HEK293 (cell line): ENCODE results near the gene ECE1.

Experiments used
- CTCF ChIA-PET: fragments of 350-600 bp; formaldehyde crosslinking; extraction: SDS; loops from one replicate; lab custom pipeline; 2021; ENCODE audit warnings: antibody characterized with exemption; lab: Yijun Ruan, JAX
- POLR2A ChIA-PET: fragments of 300-600 bp; formaldehyde crosslinking; extraction: SDS; loops from one replicate; lab custom pipeline; 2020; ENCODE audit warnings: antibody characterized with exemption, inconsistent platforms; lab: Yijun Ruan, JAX
- H3K27ac ChIP-seq: fragments of 200-500 bp; sonication (Bioruptor generic); 2 replicates; pipeline ENCODE4 v1.5.1; 2014; ENCODE audit warnings: low read depth, low read length, control low read depth, inconsistent platforms; ENCODE audit errors: extremely low read depth
- H3K36me3 ChIP-seq, 2 experiments: fragments of 200-500 bp in 1 of 2; sonication (Bioruptor generic) in 1 of 2; 1 replicate in 1 of 2; 2 replicates in 1 of 2; pipeline ENCODE4 v1.5.1; 2014 to 2017; ENCODE audit warnings: inconsistent platforms in 2 of 2, low read length in 2 of 2; ENCODE audit not compliant: control insufficient read depth in 2 of 2, insufficient read depth in 1 of 2
- H3K4me1 ChIP-seq: fragments of 200-500 bp; sonication (Bioruptor generic); 2 replicates; pipeline ENCODE4 v1.5.1; 2014; ENCODE audit warnings: mild to moderate bottlenecking, low read length, inconsistent platforms; ENCODE audit not compliant: control insufficient read depth, insufficient read depth
- H3K4me3 ChIP-seq: 2 replicates; pipeline ENCODE4 v1.5.1; 2011; ENCODE audit warnings: low read depth, mild to moderate bottlenecking, control low read depth, low read length, moderate library complexity
- H3K9me3 ChIP-seq: fragments of 200-500 bp; sonication (Bioruptor generic); 2 replicates; pipeline ENCODE4 v1.5.1; 2014; ENCODE audit warnings: low read depth, low read length, inconsistent platforms; ENCODE audit not compliant: control insufficient read depth, insufficient read depth
- GFI1B ChIP-seq: fragments of 450-650 bp; formaldehyde crosslinking; IDR thresholded peaks from 2 replicates; pipeline ENCODE4 v1.5.1; 2016; ENCODE audit warnings: missing biosample characterization, missing genetic modification characterization
- IKZF3 ChIP-seq: fragments of 450-650 bp; IDR thresholded peaks from 2 replicates; pipeline ENCODE4 v1.5.0; 2018; ENCODE audit warnings: missing biosample characterization, mild to moderate bottlenecking, missing genetic modification characterization, moderate library complexity
- MYNN ChIP-seq: fragments of 450-650 bp; formaldehyde crosslinking; IDR thresholded peaks from 2 replicates; pipeline ENCODE4 v1.5.1; 2016; ENCODE audit warnings: missing biosample characterization, missing genetic modification characterization, borderline replicate concordance
- OSR2 ChIP-seq: fragments of 450-650 bp; formaldehyde crosslinking; IDR thresholded peaks from 2 replicates; pipeline ENCODE4 v1.5.1; 2016; ENCODE audit warnings: missing biosample characterization, missing genetic modification characterization
- OVOL3 ChIP-seq: fragments of 450-650 bp; formaldehyde crosslinking; IDR thresholded peaks from 2 replicates; pipeline ENCODE4 v1.5.1; 2016; ENCODE audit warnings: missing biosample characterization, missing genetic modification characterization
- RBAK ChIP-seq: fragments of 450-650 bp; formaldehyde crosslinking; IDR thresholded peaks from 2 replicates; pipeline ENCODE4 v1.5.1; 2016; ENCODE audit warnings: missing biosample characterization, missing genetic modification characterization
- SP3 ChIP-seq: fragments of 450-650 bp; formaldehyde crosslinking; IDR thresholded peaks from 2 replicates; pipeline ENCODE4 v1.5.1; 2016; ENCODE audit warnings: missing biosample characterization, missing genetic modification characterization
- ZBTB20 ChIP-seq: fragments of 450-650 bp; formaldehyde crosslinking; IDR thresholded peaks from 2 replicates; pipeline ENCODE4 v1.5.1; 2016; ENCODE audit warnings: missing biosample characterization, missing genetic modification characterization
- ZBTB8A ChIP-seq: fragments of 450-650 bp; formaldehyde crosslinking; IDR thresholded peaks from 2 replicates; pipeline ENCODE4 v1.5.1; 2016; ENCODE audit warnings: missing biosample characterization, missing genetic modification characterization
- ZIC2 ChIP-seq: fragments of 450-650 bp; formaldehyde crosslinking; IDR thresholded peaks from 2 replicates; pipeline ENCODE4 v1.5.1; 2016; ENCODE audit warnings: missing biosample characterization, missing genetic modification characterization
- ZNF274 ChIP-seq, 2 experiments: fragments of 200-500 bp in 1 of 2; fragments of 450-650 bp in 1 of 2; sonication (Bioruptor generic) in 1 of 2; formaldehyde crosslinking in 1 of 2; IDR thresholded peaks; 2 replicates each; pipeline versions ENCODE4 v1.5.1 to v1.6.1; 2014 to 2016; ENCODE audit warnings: borderline replicate concordance in 1 of 2, inconsistent platforms in 1 of 2, low read length in 1 of 2, missing biosample characterization in 1 of 2, missing genetic modification characterization in 1 of 2
- ZNF510 ChIP-seq: fragments of 450-650 bp; formaldehyde crosslinking; IDR thresholded peaks from 2 replicates; pipeline ENCODE4 v1.5.1; 2018; ENCODE audit warnings: mild to moderate bottlenecking, missing genetic modification characterization, missing biosample characterization; ENCODE audit not compliant: insufficient replicate concordance
- ZNF560 ChIP-seq: fragments of 450-650 bp; formaldehyde crosslinking; IDR thresholded peaks from 2 replicates; pipeline ENCODE4 v1.5.1; 2017; ENCODE audit warnings: missing biosample characterization, missing genetic modification characterization, borderline replicate concordance
- ZNF585B ChIP-seq: fragments of 450-650 bp; formaldehyde crosslinking; IDR thresholded peaks from 2 replicates; pipeline ENCODE4 v1.5.1; 2016; ENCODE audit warnings: missing biosample characterization, missing genetic modification characterization
- ZNF623 ChIP-seq: fragments of 450-650 bp; formaldehyde crosslinking; IDR thresholded peaks from 2 replicates; pipeline ENCODE4 v1.5.1; 2016; ENCODE audit warnings: missing biosample characterization, missing genetic modification characterization
- ZNF768 ChIP-seq: fragments of 450-650 bp; formaldehyde crosslinking; IDR thresholded peaks from 2 replicates; pipeline ENCODE4 v1.5.1; 2018; ENCODE audit warnings: missing biosample characterization, mild to moderate bottlenecking, missing genetic modification characterization
- TF ChIP-seq, protein P1 (sequence below): fragments of 450-650 bp; formaldehyde crosslinking; IDR thresholded peaks from 2 replicates; pipeline ENCODE4 v1.5.1; 2017; ENCODE audit warnings: missing biosample characterization, missing genetic modification characterization
- TF ChIP-seq, protein P2 (sequence below): fragments of 450-650 bp; formaldehyde crosslinking; IDR thresholded peaks from 2 replicates; pipeline ENCODE4 v1.5.1; 2016; ENCODE audit warnings: missing biosample characterization, missing genetic modification characterization
- TF ChIP-seq, protein P3 (sequence below): fragments of 450-650 bp; formaldehyde crosslinking; IDR thresholded peaks from 2 replicates; pipeline ENCODE4 v1.5.1; 2016; ENCODE audit warnings: missing biosample characterization, missing genetic modification characterization, borderline replicate concordance

Gene ECE1

DNA sequence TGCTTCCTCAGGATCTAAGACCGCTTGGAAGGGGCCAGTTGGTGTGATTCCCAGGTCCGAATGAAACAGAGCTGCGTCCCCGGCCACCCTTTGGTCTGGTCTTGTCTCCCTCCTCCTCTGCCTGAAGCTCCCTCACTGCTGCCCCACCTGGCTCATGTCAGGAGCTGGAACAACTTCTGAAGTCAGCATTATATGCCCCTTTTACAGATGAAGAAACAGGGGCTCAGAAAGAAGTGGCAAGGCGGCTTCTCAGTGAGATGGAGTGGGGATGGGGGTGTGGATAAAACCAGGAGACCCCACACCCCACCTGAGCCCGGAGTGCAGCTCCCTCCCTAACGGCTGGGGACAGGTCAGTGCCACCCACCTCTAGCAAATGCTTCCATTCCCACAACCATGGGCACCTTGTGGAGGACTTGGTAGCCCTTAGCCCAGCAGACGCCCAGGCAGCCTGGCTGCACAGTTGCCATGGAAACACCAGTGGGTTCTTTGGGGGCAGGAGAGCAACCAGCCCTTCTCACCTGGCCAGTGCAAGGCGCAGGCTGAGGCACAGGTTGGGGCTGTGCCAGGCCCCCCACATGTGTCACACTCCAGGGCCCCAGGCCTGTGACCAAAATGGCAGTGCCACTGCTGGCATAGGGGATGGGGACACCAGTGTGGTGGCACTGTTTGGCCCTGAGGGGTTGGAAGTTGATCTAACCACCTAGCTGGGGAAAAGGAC, 31.9 kb upstream of the ECE1 start (continued):
- TF ChIP-seq, protein P1, sequence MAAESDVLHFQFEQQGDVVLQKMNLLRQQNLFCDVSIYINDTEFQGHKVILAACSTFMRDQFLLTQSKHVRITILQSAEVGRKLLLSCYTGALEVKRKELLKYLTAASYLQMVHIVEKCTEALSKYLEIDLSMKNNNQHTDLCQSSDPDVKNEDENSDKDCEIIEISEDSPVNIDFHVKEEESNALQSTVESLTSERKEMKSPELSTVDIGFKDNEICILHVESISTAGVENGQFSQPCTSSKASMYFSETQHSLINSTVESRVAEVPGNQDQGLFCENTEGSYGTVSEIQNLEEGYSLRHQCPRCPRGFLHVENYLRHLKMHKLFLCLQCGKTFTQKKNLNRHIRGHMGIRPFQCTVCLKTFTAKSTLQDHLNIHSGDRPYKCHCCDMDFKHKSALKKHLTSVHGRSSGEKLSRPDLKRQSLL (tag by site-specific recombination) = no peak
- TF ChIP-seq SP3 (tag by site-specific recombination) = no peak
- no peak for TF ChIP-seq ZBTB20 (tag by site-specific recombination)
- no peak for TF ChIP-seq OVOL3 (tag by site-specific recombination)
- TF ChIP-seq ZNF560 (tag by site-specific recombination) = no peak
- 0 out of 2 replicates have a peak, but pooled peaks have one; percentile 14 for TF ChIP-seq ZBTB8A (tag by site-specific recombination)
- peak; percentile 20; the same call in 1 of the 2 replicates for TF ChIP-seq ZIC2

DNA sequence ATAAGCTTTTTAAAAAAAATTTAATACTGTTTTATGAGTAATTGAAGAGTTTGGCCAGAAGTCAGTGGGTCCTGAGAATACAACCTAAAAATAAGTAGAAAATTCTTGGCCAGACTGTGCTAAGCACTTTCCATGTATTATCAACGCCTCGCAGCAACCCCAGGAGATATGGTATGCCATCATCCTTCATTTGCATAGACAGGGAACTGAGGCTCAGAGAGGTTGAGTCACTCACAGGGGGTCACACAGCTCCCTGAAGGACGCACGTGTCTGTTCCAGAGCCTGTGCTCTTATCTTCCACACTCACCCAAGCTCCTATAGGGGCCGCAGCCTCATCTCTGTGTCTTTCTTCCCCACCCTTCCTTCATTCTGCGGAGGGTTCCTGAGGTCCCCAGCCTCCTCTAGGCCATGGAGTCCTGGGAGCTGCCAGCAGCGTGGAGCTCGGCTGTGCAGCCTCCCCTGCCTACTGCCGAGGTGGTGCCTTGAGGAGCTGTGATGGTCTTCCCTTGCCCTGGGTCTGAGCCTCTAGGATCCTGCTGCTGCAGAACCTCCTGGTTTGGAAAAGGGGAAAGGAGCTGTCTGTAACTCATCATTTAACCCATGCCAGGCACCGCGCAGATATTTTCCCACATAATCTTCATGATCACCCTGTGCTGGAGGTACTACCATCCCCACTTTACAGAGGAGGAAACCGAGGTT, 30.3 kb upstream of the ECE1 start:
- Histone ChIP-seq H3K4me1 (peaks cover 34% of the 10 kb centered on the region), H3K27ac (no peak overlapping the region), H3K9me3 (no peaks in the 10 kb centered on the region), H3K4me3 (no peak overlapping the region), H3K36me3 (no peaks in the 10 kb centered on the region)
- ChIA-PET POLR2A (interaction anchor here (0.8 to 1.5 kb wide), 2 partner anchors 25 kb away, joined by 3 to 4 read pairs; no protein-coding TSS in a partner anchor), CTCF (interaction anchor here (0.6 to 7.4 kb wide), 4 partner anchors 17 to 103 kb away, joined by 3 to 79 read pairs (median 24); no protein-coding TSS in a partner anchor)
- TF ChIP-seq ZNF623 (tag by site-specific recombination) = no peak
- TF ChIP-seq ZNF768 (tag by site-specific recombination) = peak; percentile 92; the same call in 1 of the 2 replicates

DNA sequence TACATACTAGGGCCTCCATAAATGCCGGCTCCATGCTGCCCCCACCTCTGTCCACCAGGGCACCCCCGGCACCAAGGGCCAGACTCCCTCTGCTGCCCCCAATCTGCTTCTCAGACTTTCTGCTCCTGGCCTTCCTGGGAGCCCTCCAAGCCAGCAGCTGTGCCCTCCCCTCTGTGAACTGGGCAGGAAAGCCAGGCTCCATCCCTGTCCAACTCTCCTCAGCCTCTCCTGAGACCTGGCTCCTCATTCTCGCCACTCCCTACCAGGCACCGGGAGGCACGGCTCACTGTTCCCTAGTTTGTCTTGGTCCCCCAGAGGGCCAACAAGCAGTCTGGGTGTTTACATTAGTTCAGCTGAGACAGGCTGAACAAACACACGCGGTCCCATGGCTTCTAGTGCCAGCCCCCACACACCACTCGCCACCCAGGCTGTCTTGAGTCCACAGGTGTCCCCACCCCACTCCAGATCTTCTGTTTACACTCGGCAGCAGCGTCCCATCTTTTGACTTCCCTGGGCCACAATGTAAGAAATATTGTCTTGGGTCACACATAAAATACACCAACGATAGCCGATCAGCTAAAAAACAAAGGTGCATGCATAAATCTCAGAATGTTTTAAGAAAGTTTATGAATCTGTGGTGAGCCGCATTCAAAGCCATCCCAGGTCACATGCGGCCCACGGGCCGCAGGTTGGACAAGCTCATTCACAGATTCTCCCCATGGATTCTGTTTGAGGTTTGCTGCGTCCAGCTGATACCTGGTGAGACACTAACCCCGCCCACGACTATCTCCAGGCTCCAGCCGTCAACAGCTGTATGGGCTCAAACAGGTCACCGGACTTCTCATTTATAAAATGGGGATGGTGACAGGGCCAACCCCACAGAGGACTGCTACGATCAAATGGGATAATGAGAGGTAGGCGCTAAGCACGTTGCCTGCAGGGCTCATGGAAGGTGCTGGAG, 29.5 kb upstream of the ECE1 start:
- POLR2A ChIA-PET = interaction anchor here (1.5 kb wide), 1 partner anchor 26 kb away, joined by 4 read pairs; no protein-coding TSS in a partner anchor
- peaks cover 26% of the 10 kb centered on the region for H3K4me1 ChIP-seq
- no peak overlapping the region for H3K4me3 ChIP-seq
- peak overlapping the region; percentile 70; the same call in 1 of the 2 replicates for H3K27ac ChIP-seq
- H3K9me3 ChIP-seq = no peaks in the 10 kb centered on the region
- CTCF ChIA-PET = interaction anchor here (1.3 to 7.4 kb wide), 5 partner anchors 17 to 65 kb away, joined by 4 to 79 read pairs (median 4); no protein-coding TSS in a partner anchor
- no peaks in the 10 kb centered on the region for H3K36me3 ChIP-seq
- no peak for TF ChIP-seq ZNF274 (IDR thresholded peaks at IDR 0.05; ENCODE audit: low read length)
- TF ChIP-seq ZNF274 (tag by site-specific recombination; IDR thresholded peaks at IDR 0.05; ENCODE audit: borderline replicate concordance) = no peak
- no peak for TF ChIP-seq RBAK (tag by site-specific recombination)
- TF ChIP-seq, protein P2, sequence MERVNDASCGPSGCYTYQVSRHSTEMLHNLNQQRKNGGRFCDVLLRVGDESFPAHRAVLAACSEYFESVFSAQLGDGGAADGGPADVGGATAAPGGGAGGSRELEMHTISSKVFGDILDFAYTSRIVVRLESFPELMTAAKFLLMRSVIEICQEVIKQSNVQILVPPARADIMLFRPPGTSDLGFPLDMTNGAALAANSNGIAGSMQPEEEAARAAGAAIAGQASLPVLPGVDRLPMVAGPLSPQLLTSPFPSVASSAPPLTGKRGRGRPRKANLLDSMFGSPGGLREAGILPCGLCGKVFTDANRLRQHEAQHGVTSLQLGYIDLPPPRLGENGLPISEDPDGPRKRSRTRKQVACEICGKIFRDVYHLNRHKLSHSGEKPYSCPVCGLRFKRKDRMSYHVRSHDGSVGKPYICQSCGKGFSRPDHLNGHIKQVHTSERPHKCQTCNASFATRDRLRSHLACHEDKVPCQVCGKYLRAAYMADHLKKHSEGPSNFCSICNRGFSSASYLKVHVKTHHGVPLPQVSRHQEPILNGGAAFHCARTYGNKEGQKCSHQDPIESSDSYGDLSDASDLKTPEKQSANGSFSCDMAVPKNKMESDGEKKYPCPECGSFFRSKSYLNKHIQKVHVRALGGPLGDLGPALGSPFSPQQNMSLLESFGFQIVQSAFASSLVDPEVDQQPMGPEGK = peak; percentile 65
- peak; percentile 71 for TF ChIP-seq OSR2 (tag by site-specific recombination)
- no peak for TF ChIP-seq ZNF585B (tag by site-specific recombination)
- no peak for TF ChIP-seq MYNN (tag by site-specific recombination)
- no peak for TF ChIP-seq GFI1B (tag by site-specific recombination)
- no peak for TF ChIP-seq ZNF510 (tag by site-specific recombination)
- TF ChIP-seq IKZF3 (tag by site-specific recombination) = peak; percentile 43; the same call in 1 of the 2 replicates
- TF ChIP-seq, protein P3, sequence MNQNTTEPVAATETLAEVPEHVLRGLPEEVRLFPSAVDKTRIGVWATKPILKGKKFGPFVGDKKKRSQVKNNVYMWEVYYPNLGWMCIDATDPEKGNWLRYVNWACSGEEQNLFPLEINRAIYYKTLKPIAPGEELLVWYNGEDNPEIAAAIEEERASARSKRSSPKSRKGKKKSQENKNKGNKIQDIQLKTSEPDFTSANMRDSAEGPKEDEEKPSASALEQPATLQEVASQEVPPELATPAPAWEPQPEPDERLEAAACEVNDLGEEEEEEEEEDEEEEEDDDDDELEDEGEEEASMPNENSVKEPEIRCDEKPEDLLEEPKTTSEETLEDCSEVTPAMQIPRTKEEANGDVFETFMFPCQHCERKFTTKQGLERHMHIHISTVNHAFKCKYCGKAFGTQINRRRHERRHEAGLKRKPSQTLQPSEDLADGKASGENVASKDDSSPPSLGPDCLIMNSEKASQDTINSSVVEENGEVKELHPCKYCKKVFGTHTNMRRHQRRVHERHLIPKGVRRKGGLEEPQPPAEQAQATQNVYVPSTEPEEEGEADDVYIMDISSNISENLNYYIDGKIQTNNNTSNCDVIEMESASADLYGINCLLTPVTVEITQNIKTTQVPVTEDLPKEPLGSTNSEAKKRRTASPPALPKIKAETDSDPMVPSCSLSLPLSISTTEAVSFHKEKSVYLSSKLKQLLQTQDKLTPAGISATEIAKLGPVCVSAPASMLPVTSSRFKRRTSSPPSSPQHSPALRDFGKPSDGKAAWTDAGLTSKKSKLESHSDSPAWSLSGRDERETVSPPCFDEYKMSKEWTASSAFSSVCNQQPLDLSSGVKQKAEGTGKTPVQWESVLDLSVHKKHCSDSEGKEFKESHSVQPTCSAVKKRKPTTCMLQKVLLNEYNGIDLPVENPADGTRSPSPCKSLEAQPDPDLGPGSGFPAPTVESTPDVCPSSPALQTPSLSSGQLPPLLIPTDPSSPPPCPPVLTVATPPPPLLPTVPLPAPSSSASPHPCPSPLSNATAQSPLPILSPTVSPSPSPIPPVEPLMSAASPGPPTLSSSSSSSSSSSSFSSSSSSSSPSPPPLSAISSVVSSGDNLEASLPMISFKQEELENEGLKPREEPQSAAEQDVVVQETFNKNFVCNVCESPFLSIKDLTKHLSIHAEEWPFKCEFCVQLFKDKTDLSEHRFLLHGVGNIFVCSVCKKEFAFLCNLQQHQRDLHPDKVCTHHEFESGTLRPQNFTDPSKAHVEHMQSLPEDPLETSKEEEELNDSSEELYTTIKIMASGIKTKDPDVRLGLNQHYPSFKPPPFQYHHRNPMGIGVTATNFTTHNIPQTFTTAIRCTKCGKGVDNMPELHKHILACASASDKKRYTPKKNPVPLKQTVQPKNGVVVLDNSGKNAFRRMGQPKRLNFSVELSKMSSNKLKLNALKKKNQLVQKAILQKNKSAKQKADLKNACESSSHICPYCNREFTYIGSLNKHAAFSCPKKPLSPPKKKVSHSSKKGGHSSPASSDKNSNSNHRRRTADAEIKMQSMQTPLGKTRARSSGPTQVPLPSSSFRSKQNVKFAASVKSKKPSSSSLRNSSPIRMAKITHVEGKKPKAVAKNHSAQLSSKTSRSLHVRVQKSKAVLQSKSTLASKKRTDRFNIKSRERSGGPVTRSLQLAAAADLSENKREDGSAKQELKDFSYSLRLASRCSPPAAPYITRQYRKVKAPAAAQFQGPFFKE (tag by site-specific recombination) = no peak
